Activated CD4-positive, alpha-beta T cell treated with anti-CD3 and anti-CD28 coated beads for 1 hour (primary cell): ENCODE results near the gene LMLN.
"Not testable (repeated sequence)": the region's sequence is repeated elsewhere in the genome, so short reads cannot be mapped to it uniquely, and the experiment has no call there.

ENCODE experiments used
- DNase-seq: peaks from one replicate; pipeline ENCODE4 v3.0.0-alpha.2; 2020

The LMLN gene

GRCh38 chr3:198080521-198081384 lies 120.7 kb downstream of the LMLN start:
- DNase-seq, result peak; percentile 56

GRCh38 chr3:198081421-198081844 lies 121.4 kb downstream of the LMLN start:
- DNase-seq, result no peak

GRCh38 chr3:198082226-198082625 lies 122.2 kb downstream of the LMLN start:
- DNase-seq, result not testable (repeated sequence)

- DNase-seq, result no peak
Observed at GRCh38 chr3:198088421-198088955, 128.5 kb downstream of the LMLN start.

GRCh38 chr3:198090795-198091332 lies 130.8 kb downstream of the LMLN start:
- no peak for DNase-seq

- no peak for DNase-seq
Observed at GRCh38 chr3:198092276-198092675, 132.3 kb downstream of the LMLN start.

- no peak for DNase-seq
Observed at GRCh38 chr3:198093112-198093679, 133.2 kb downstream of the LMLN start.
